Endothelial cell of umbilical vein (primary cell): Measurements from ENCODE around the gene TMEM8B. TPM values are rescaled to one million over a fixed set of nuclear protein-coding genes. Genes with fewer than 3 reads are reported as not detected.
A peak's percentile ranks its signal among the peaks of the same experiment; 100 is the strongest.

Source experiments
- BruUV-seq: library from RNA; stranded (reverse); fragments of 400-500 nt; replicated peaks from 2 replicates; lab custom pipeline; 2021; lab: Mats Ljungman, UMichigan
- CTCF ChIA-PET: fragments of 300-600, 350-600 bp; sonication (Branson Sonifier 250); formaldehyde crosslinking; loops from one replicate; lab custom pipeline; 2021; ENCODE audit warnings: antibody characterized with exemption, inconsistent platforms; lab: Charles Lee
- POLR2A ChIA-PET: fragments of 300-600, 350-600 bp; sonication (Branson Sonifier 250); formaldehyde crosslinking; loops from one replicate; lab custom pipeline; 2021; ENCODE audit warnings: antibody characterized with exemption, inconsistent platforms; lab: Charles Lee
- DNase-seq: peaks from one replicate; pipeline ENCODE4 v3.0.0-alpha.2; 2011; ENCODE audit warnings: low read depth, low spot score
- FAIRE-seq: peaks from 2 replicates; lab custom pipeline; 2011; peaks lifted over from hg19 to GRCh38; lab: Jason Lieb, UNC
- H2AFZ ChIP-seq: 2 replicates; pipeline ENCODE4 v1.6.0; 2012; ENCODE audit warnings: low read depth, low read length, control low read depth, inconsistent platforms
- H3K27ac ChIP-seq: 2 replicates; pipeline ENCODE4 v1.5.1; 2011; ENCODE audit warnings: low read depth, mild to moderate bottlenecking, control low read depth, low read length, moderate library complexity; ENCODE audit not compliant: insufficient read depth
- H3K27me3 ChIP-seq, 2 experiments: 2 replicates each; pipeline versions ENCODE4 v1.6.0 to v1.6.1; 2011; ENCODE audit warnings: low read length in 2 of 2, mixed read lengths in 1 of 2; ENCODE audit not compliant: control insufficient read depth in 2 of 2, insufficient read depth in 2 of 2
- H3K36me3 ChIP-seq, 2 experiments: 2 replicates in 1 of 2; 3 replicates in 1 of 2; pipeline ENCODE4 v1.5.1; 2011; ENCODE audit warnings: low read length in 2 of 2, mild to moderate bottlenecking in 1 of 2, moderate library complexity in 1 of 2; ENCODE audit not compliant: control insufficient read depth in 2 of 2, insufficient read depth in 2 of 2; ENCODE audit errors: extremely low read depth in 1 of 2
- H3K4me1 ChIP-seq: 3 replicates; pipeline ENCODE4 v1.5.1; 2011; ENCODE audit warnings: mild to moderate bottlenecking, low read length; ENCODE audit not compliant: control insufficient read depth, insufficient read depth; ENCODE audit errors: extremely low read depth
- H3K4me2 ChIP-seq: 2 replicates; pipeline ENCODE4 v1.6.1; 2011; ENCODE audit warnings: low read length, control low read depth, mixed read lengths; ENCODE audit not compliant: insufficient read depth
- H3K4me3 ChIP-seq, 3 experiments: fragments of 200-600 bp in 1 of 3; sonication (generic), shearing (Covaris generic) in 1 of 3; replicated peaks in 1 of 3; 2 replicates each; pipeline ENCODE4 v1.5.1; 2011 to 2016; ENCODE audit warnings: control low read depth in 3 of 3, low read length in 3 of 3, mild to moderate bottlenecking in 2 of 3, inconsistent platforms in 1 of 3, low read depth in 1 of 3, moderate library complexity in 1 of 3; ENCODE audit not compliant: insufficient read depth in 1 of 3
- H3K79me2 ChIP-seq: 2 replicates; pipeline ENCODE4 v1.6.0; 2012; ENCODE audit warnings: low read length, inconsistent platforms; ENCODE audit not compliant: control insufficient read depth, insufficient read depth
- H3K9ac ChIP-seq: replicated peaks from 2 replicates; pipeline ENCODE3; 2011; ENCODE audit warnings: low read length, control low read depth; ENCODE audit not compliant: insufficient read depth; ENCODE audit errors: extremely low read depth
- H3K9me1 ChIP-seq: replicated peaks from 3 replicates; pipeline ENCODE4 v1.6.0; 2011; ENCODE audit warnings: mild to moderate bottlenecking, low read length; ENCODE audit not compliant: control insufficient read depth, insufficient read depth; ENCODE audit errors: extremely low read depth
- H3K9me3 ChIP-seq: replicated peaks from 2 replicates; pipeline ENCODE4 v1.5.1; 2012; ENCODE audit warnings: low read length, inconsistent platforms; ENCODE audit not compliant: control insufficient read depth, insufficient read depth
- H4K20me1 ChIP-seq: replicated peaks from 2 replicates; pipeline ENCODE3; 2011; ENCODE audit warnings: mild to moderate bottlenecking, low read length; ENCODE audit not compliant: control insufficient read depth, insufficient read depth; ENCODE audit errors: extremely low read depth
- EZH2 ChIP-seq: IDR thresholded peaks from 2 replicates; pipeline ENCODE4 v1.6.1; 2012; ENCODE audit warnings: borderline replicate concordance, low read depth, mild to moderate bottlenecking, moderate library complexity, low read length, inconsistent platforms; ENCODE audit not compliant: severe bottlenecking
- FOS ChIP-seq: IDR thresholded peaks from 2 replicates; pipeline ENCODE4 v1.6.1; 2011; ENCODE audit warnings: mild to moderate bottlenecking, low read length, moderate library complexity, borderline replicate concordance; ENCODE audit not compliant: insufficient read depth
- GATA2 ChIP-seq: IDR thresholded peaks from 2 replicates; pipeline ENCODE4 v1.7.0; 2011; ENCODE audit warnings: low read depth, mild to moderate bottlenecking, moderate library complexity, mixed read lengths, low read length; ENCODE audit not compliant: insufficient read length, insufficient read depth
- POLR2A ChIP-seq: IDR thresholded peaks from 2 replicates; pipeline ENCODE4 v1.6.1; 2012; ENCODE audit warnings: low read depth, mild to moderate bottlenecking, control low read depth, low read length
- POLR2AphosphoS5 ChIP-seq: IDR thresholded peaks from 2 replicates; pipeline ENCODE4 v1.6.1; 2012; ENCODE audit warnings: low read depth, mild to moderate bottlenecking, control low read depth, low read length, moderate library complexity; ENCODE audit not compliant: insufficient read depth
- dilution Hi-C: fragments of 300-500 bp; cut with MboI; formaldehyde crosslinking; loops from one replicate; pipeline ENCODE4 v1.15.0; 2019; ENCODE audit warnings: low sequenced_read_pairs; ENCODE audit not compliant: extremely low pct_ligation_motif_present
- intact Hi-C: fragments of 100-400 bp; cut with micrococcal nuclease; formaldehyde crosslinking; loops from one replicate; pipeline ENCODE4 v1.10.0; 2022
- polyA plus RNA-seq, 4 experiments: library from polyadenylated mRNA; depleted of rRNA in 3 of 4; stranded (reverse) in 3 of 4; unstranded in 1 of 4; fragments of >200 nt; gene quantifications; 2 replicates each; pipeline versions ENCODE4 v1.2.1 to v1.2.3, GENCODE V29; 2011 to 2012; ENCODE audit warnings: missing spikeins in 1 of 4
- total RNA-seq: library from RNA; stranded (reverse); gene quantifications from 2 replicates; pipeline ENCODE4 v1.2.3, GENCODE V29; 2021
- TF ChIP-seq, protein P1 (sequence below), 2 donors: IDR thresholded peaks; 1 replicate in 1 of 2; 2 replicates in 1 of 2; pipeline ENCODE4 v1.5.1; 2011; ENCODE audit warnings: low read length in 2 of 2, mild to moderate bottlenecking in 2 of 2, moderate library complexity in 2 of 2, control low read depth in 1 of 2, inconsistent platforms in 1 of 2, low read depth in 1 of 2; ENCODE audit not compliant: insufficient read depth in 1 of 2; ENCODE audit errors: extremely low read depth in 1 of 2

TMEM8B gene
- total and polyA plus RNA-seq, 2 donors (not counting 3 experiments of a cell fraction or from before 2014, with no cell fraction given), result 2.5 to 3.6 TPM

- BruUV-seq, result no TSS peak
- POLR2A ChIA-PET, result interaction anchor here (1.0 kb wide), 1 partner anchor 83 kb away, joined by 7 read pairs; the partner anchor contains the start of genes CREB3 and TLN1
- intact Hi-C loops, result loop anchor here (1.0 kb wide), 4 partner anchors 11 to 83 kb away; partner anchors contain the start of genes CREB3 and TLN1
Measured at GRCh38 chr9:35814841-35815543, 14.0 kb upstream of the TMEM8B start, which contains the start of gene HINT2. Gene HINT2, minus strand, starts transcription at chr9:35815042. Its CDS starts 63 bp downstream, at chr9:35814979.

DNA sequence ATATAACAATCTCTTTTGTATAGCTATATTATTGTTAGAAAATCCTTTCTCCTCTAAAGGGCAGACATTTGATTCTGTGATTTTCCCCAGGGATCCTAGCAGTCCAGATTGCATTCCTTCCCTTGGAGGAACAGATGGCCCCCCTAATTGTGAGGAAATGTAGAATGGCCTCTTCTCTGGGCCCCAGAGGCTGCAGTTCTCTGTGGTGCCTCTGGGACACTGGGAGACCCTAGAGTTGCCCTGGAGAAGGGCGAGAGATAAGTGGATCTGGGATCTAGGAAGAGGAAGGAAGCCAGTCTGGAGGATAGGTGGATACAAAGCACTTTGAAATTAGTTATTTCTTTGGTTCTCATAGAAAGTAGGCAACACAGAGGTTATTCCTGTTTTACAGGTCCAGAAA is 12.3 kb upstream of the TMEM8B start:
- peaks cover 0 to 2% of the 10 kb centered on the region in 2 experiments for H3K27me3 ChIP-seq
- H3K27ac ChIP-seq, result no peak overlapping the region
- no peaks in the 10 kb centered on the region for H4K20me1 ChIP-seq
- no peak overlapping the region for H2AFZ ChIP-seq
- H3K9me1 ChIP-seq, result no peaks in the 10 kb centered on the region
- BruUV-seq, result no TSS peak
- dilution Hi-C loops, result no loop called here
- no peak overlapping the region for H3K4me3 ChIP-seq
- ChIA-PET POLR2A (no interaction called here), CTCF (interaction anchor here (1.0 to 1.4 kb wide), 2 partner anchors 26 to 66 kb away, joined by 3 to 4 read pairs; no protein-coding TSS in a partner anchor)
- DNase-seq (no peak), FAIRE-seq (no peak)
- H3K4me2 ChIP-seq, result no peak overlapping the region
- H3K36me3 ChIP-seq, result no peaks in the 10 kb centered on the region
- intact Hi-C loops, result no loop called here
- peaks cover 15% of the 10 kb centered on the region for H3K4me1 ChIP-seq
- no peak for TF ChIP-seq FOS
- TF ChIP-seq, protein P1, sequence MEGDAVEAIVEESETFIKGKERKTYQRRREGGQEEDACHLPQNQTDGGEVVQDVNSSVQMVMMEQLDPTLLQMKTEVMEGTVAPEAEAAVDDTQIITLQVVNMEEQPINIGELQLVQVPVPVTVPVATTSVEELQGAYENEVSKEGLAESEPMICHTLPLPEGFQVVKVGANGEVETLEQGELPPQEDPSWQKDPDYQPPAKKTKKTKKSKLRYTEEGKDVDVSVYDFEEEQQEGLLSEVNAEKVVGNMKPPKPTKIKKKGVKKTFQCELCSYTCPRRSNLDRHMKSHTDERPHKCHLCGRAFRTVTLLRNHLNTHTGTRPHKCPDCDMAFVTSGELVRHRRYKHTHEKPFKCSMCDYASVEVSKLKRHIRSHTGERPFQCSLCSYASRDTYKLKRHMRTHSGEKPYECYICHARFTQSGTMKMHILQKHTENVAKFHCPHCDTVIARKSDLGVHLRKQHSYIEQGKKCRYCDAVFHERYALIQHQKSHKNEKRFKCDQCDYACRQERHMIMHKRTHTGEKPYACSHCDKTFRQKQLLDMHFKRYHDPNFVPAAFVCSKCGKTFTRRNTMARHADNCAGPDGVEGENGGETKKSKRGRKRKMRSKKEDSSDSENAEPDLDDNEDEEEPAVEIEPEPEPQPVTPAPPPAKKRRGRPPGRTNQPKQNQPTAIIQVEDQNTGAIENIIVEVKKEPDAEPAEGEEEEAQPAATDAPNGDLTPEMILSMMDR (IDR thresholded peaks at IDR 0.05; ENCODE audit: extremely low read depth in 1 of 2, insufficient read depth in 1 of 2, low read depth in 1 of 2, low read length in 2 of 2), result peak; percentile 1 to 14
- no peak overlapping the region for H3K9ac ChIP-seq
- H3K79me2 ChIP-seq, result no peaks in the 10 kb centered on the region
- no peaks in the 10 kb centered on the region for H3K9me3 ChIP-seq

More at GRCh38 chr9:35814841-35815543, 14.0 kb upstream of the TMEM8B start, which contains the start of gene HINT2:
- Histone ChIP-seq H3K36me3 (no peaks in the 10 kb centered on the region), H4K20me1 (no peaks in the 10 kb centered on the region), H3K9me3 (no peaks in the 10 kb centered on the region), H3K9ac (peak within 1 kb of the TSS; percentile 66), H3K4me3 (peak within 1 kb of the TSS; percentile 83 to 89 (median 85)), H3K27ac (peak within 1 kb of the TSS; percentile 44), H3K4me2 (peak within 1 kb of the TSS; percentile 92), H3K27me3 (no peaks in the 10 kb centered on the region), H2AFZ (peak within 1 kb of the TSS; percentile 90), H3K4me1 (peaks cover 21% of the 10 kb centered on the region), H3K9me1 (no peaks in the 10 kb centered on the region), H3K79me2 (no peaks in the 10 kb centered on the region)
- FAIRE-seq (peak; percentile 99), DNase-seq (peak; percentile 99)
- CTCF ChIA-PET, result interaction anchor here (0.5 to 5.8 kb wide), 15 partner anchors 8 to 97 kb away, joined by 3 to 130 read pairs (median 5); partner anchors contain the start of genes CREB3, NPR2, TLN1 and TMEM8B
- TF ChIP-seq EZH2 (peak; percentile 71), POLR2AphosphoS5 (peak; percentile 90), GATA2 (no peak), FOS (no peak), POLR2A (peak; percentile 93)
- dilution Hi-C loops, result no loop called here
